AG04450 (cell line): ENCODE measurements around the gene IKZF1. TPM values are rescaled to one million over a fixed set of nuclear protein-coding genes. Genes with fewer than 3 reads are reported as not detected.

Source experiments
- CTCF ChIA-PET: fragments of 300-600, 350-600 bp; formaldehyde crosslinking; extraction: SDS; loops from one replicate; lab custom pipeline; 2022; ENCODE audit warnings: antibody characterized with exemption, inconsistent platforms; lab: Charles Lee
- POLR2A ChIA-PET: fragments of 350-600 bp; formaldehyde crosslinking; extraction: SDS; loops from one replicate; lab custom pipeline; 2021; ENCODE audit warnings: antibody characterized with exemption, inconsistent platforms; lab: Yijun Ruan, JAX
- DNase-seq: peaks from one replicate; pipeline ENCODE4 v3.0.0-alpha.2; 2011; ENCODE audit warnings: low read depth, low spot score
- H3K27ac ChIP-seq: one replicate; pipeline ENCODE4 v1.5.1; 2012; ENCODE audit warnings: low read depth, low read length, control low read depth
- H3K27me3 ChIP-seq: one replicate; pipeline ENCODE4 v1.6.0; 2012; ENCODE audit warnings: low read length; ENCODE audit not compliant: control insufficient read depth, insufficient read depth
- H3K4me3 ChIP-seq: 2 replicates; pipeline ENCODE4 v1.5.1; 2011; ENCODE audit warnings: mild to moderate bottlenecking, low read depth, low read length, control low read depth
- H3K9me3 ChIP-seq: 2 replicates; pipeline ENCODE4 v1.5.1; 2012; ENCODE audit warnings: low read length; ENCODE audit not compliant: control insufficient read depth, insufficient read depth
- polyA plus RNA-seq: library from polyadenylated mRNA; depleted of rRNA; stranded (reverse); fragments of >200 nt; gene quantifications from 2 replicates; pipeline ENCODE4 v1.2.3, GENCODE V29; 2011
- TF ChIP-seq, protein P1 (sequence below): IDR thresholded peaks from 2 replicates; pipeline ENCODE4 v1.5.1; 2011; ENCODE audit warnings: low read depth, low read length, control low read depth, inconsistent platforms

The IKZF1 gene
- polyA plus RNA-seq, 1 experiment = not detected

GRCh38 chr7:50274361-50274760, 30.2 kb upstream of the IKZF1 start:
- H3K27ac ChIP-seq = no peak overlapping the region
- no peak for DNase-seq
- H3K4me3 ChIP-seq = no peak overlapping the region
- CTCF ChIA-PET = interaction anchor here (0.6 to 1.6 kb wide), 2 partner anchors 64 to 888 kb away, joined by 3 to 4 read pairs; no protein-coding TSS in a partner anchor
- H3K9me3 ChIP-seq = no peaks in the 10 kb centered on the region
- H3K27me3 ChIP-seq = no peaks in the 10 kb centered on the region
- POLR2A ChIA-PET = no interaction called here
- TF ChIP-seq, protein P1, sequence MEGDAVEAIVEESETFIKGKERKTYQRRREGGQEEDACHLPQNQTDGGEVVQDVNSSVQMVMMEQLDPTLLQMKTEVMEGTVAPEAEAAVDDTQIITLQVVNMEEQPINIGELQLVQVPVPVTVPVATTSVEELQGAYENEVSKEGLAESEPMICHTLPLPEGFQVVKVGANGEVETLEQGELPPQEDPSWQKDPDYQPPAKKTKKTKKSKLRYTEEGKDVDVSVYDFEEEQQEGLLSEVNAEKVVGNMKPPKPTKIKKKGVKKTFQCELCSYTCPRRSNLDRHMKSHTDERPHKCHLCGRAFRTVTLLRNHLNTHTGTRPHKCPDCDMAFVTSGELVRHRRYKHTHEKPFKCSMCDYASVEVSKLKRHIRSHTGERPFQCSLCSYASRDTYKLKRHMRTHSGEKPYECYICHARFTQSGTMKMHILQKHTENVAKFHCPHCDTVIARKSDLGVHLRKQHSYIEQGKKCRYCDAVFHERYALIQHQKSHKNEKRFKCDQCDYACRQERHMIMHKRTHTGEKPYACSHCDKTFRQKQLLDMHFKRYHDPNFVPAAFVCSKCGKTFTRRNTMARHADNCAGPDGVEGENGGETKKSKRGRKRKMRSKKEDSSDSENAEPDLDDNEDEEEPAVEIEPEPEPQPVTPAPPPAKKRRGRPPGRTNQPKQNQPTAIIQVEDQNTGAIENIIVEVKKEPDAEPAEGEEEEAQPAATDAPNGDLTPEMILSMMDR = no peak

DNA sequence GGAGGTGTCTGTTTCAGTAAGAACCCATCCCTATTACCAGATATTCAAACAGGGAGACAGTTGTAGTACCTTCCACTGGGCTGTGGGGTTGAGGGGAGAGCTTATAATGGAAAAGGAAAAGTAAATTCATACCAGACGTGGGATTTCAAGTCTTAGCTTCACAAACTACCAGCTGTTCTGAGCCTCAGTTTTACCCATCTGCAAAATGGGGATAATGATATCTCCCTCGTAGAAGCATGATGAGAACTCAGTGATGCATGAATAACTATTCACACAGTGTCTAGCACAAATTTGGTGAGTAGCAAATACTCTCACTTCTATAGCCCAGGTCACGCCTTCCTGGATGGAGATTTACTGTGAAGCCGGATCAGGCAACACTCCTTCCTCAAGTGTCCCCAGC, 29.1 kb upstream of the IKZF1 start:
- DNase-seq = no peak
- ChIA-PET POLR2A (no interaction called here), CTCF (interaction anchor here (1.6 kb wide), 1 partner anchor 887 kb away, joined by 3 read pairs; no protein-coding TSS in a partner anchor)
- Histone ChIP-seq H3K27me3 (no peaks in the 10 kb centered on the region), H3K27ac (no peak overlapping the region), H3K4me3 (no peak overlapping the region), H3K9me3 (no peaks in the 10 kb centered on the region)
- TF ChIP-seq, protein P1 = no peak

- Histone ChIP-seq H3K4me3 (no peak overlapping the region), H3K9me3 (no peaks in the 10 kb centered on the region), H3K27me3 (no peaks in the 10 kb centered on the region), H3K27ac (no peak overlapping the region)
- DNase-seq = no peak
- CTCF ChIA-PET = no interaction called here
- POLR2A ChIA-PET = no interaction called here
- TF ChIP-seq, protein P1 = no peak
These were observed 28.0 kb upstream of the IKZF1 start for GRCh38 chr7:50276483-50276882.

- ChIA-PET CTCF (no interaction called here), POLR2A (no interaction called here)
- H3K4me3 ChIP-seq = no peak overlapping the region
- H3K9me3 ChIP-seq = no peaks in the 10 kb centered on the region
- no peak overlapping the region for H3K27ac ChIP-seq
- H3K27me3 ChIP-seq = no peaks in the 10 kb centered on the region
- no peak for DNase-seq
- TF ChIP-seq, protein P1 = no peak
These were observed 26.4 kb upstream of the IKZF1 start for GRCh38 chr7:50278120-50278519.

- Histone ChIP-seq H3K27me3 (no peaks in the 10 kb centered on the region), H3K4me3 (no peak overlapping the region), H3K9me3 (no peaks in the 10 kb centered on the region), H3K27ac (no peak overlapping the region)
- no peak for DNase-seq
- CTCF ChIA-PET = no interaction called here
- POLR2A ChIA-PET = no interaction called here
- TF ChIP-seq, protein P1 = no peak
These were observed 22.7 kb upstream of the IKZF1 start for GRCh38 chr7:50281680-50282445.
